Subcutaneous abdominal adipose tissue (tissue), 5 donors: Measurements from ENCODE around the gene KLF3.

Experiments
- H3K27ac ChIP-seq: one replicate; pipeline ENCODE4 v1.7.0; 2013; ENCODE audit warnings: low read depth, mild to moderate bottlenecking, inconsistent platforms, low read length, moderate library complexity
- H3K27me3 ChIP-seq, 5 donors: one replicate each; pipeline ENCODE4 v1.7.0; 2013; ENCODE audit warnings: low read length in 5 of 5, inconsistent platforms in 1 of 5; ENCODE audit not compliant: control insufficient read depth in 5 of 5, insufficient read depth in 4 of 5
- H3K36me3 ChIP-seq, 5 donors: one replicate each; pipeline ENCODE4 v1.7.0; 2013; ENCODE audit warnings: low read length in 5 of 5; ENCODE audit not compliant: control insufficient read depth in 5 of 5, insufficient read depth in 5 of 5
- H3K4me1 ChIP-seq, 5 donors: one replicate each; pipeline ENCODE4 v1.7.0; 2013; ENCODE audit warnings: low read length in 5 of 5, mild to moderate bottlenecking in 3 of 5, moderate library complexity in 1 of 5; ENCODE audit not compliant: control insufficient read depth in 5 of 5, insufficient read depth in 5 of 5
- H3K4me3 ChIP-seq, 5 donors: one replicate each; pipeline ENCODE4 v1.7.0; 2013; ENCODE audit warnings: low read length in 5 of 5, low read depth in 1 of 5
- H3K9ac ChIP-seq, 5 donors: one replicate each; pipeline ENCODE4 v1.7.0; 2013; ENCODE audit warnings: low read length in 5 of 5, mild to moderate bottlenecking in 4 of 5, moderate library complexity in 3 of 5
- H3K9me3 ChIP-seq, 5 donors: one replicate each; pipeline ENCODE4 v1.7.0; 2013; ENCODE audit warnings: low read length in 5 of 5; ENCODE audit not compliant: control insufficient read depth in 5 of 5
- donor health status: healthy.
- donor health status: healthy.
- donor health status: healthy.
- donor health status: healthy.
- donor health status: healthy.

KLF3 gene

GRCh38 chr4:38710053-38710452 is 46.1 kb downstream of the KLF3 start:
- Histone ChIP-seq H3K27me3 (no peaks in the 10 kb centered on the region), H3K9ac (no peak overlapping the region), H3K4me3 (no peak overlapping the region), H3K9me3 (peaks cover 0 to 3% (median 0%) of the 10 kb centered on the region in 5 donors), H3K4me1 (peaks cover 0 to 4% (median 2%) of the 10 kb centered on the region in 5 donors), H3K36me3 (no peaks in the 10 kb centered on the region), H3K27ac (no peak overlapping the region)

GRCh38 chr4:38711066-38711465 is 47.1 kb downstream of the KLF3 start:
- Histone ChIP-seq H3K27ac (no peak overlapping the region), H3K4me1 (peaks cover 0 to 4% (median 0%) of the 10 kb centered on the region in 5 donors), H3K27me3 (no peaks in the 10 kb centered on the region), H3K36me3 (no peaks in the 10 kb centered on the region), H3K9me3 (peaks cover 0 to 3% (median 0%) of the 10 kb centered on the region in 5 donors), H3K9ac (no peak overlapping the region), H3K4me3 (no peak overlapping the region)

GRCh38 chr4:38715050-38715449 is 51.1 kb downstream of the KLF3 start:
- Histone ChIP-seq H3K4me1 (peaks cover 0 to 7% (median 2%) of the 10 kb centered on the region in 5 donors), H3K9me3 (peaks cover 0 to 3% (median 0%) of the 10 kb centered on the region in 5 donors), H3K36me3 (no peaks in the 10 kb centered on the region), H3K9ac (no peak overlapping the region), H3K27me3 (no peaks in the 10 kb centered on the region), H3K27ac (no peak overlapping the region), H3K4me3 (no peak overlapping the region)

DNA sequence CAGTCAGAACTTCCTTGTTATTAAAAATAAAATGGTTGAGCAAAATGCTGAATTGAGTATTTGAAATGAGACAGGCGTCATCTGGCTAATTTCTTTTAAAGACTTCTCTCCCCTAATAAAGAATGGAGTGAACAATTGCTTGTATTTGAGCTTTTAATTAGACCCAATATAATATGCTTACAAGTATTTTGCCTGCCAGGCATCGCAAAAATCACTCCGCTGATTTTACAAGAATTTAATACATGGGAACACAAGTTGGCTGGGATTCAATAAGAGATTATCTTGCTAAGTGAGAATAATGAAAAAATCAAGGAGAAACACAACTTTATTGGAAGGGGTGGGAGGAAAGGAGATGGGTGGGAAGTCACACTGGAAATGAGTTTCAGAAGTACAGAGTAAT is 52.3 kb downstream of the KLF3 start:
- no peaks in the 10 kb centered on the region for H3K27me3 ChIP-seq
- no peaks in the 10 kb centered on the region for H3K36me3 ChIP-seq
- no peak overlapping the region for H3K9ac ChIP-seq
- H3K4me1 ChIP-seq: peaks cover 0 to 7% (median 2%) of the 10 kb centered on the region in 5 donors
- H3K4me3 ChIP-seq: no peak overlapping the region
- no peak overlapping the region for H3K27ac ChIP-seq
- peaks cover 0 to 3% (median 0%) of the 10 kb centered on the region in 5 donors for H3K9me3 ChIP-seq

DNA sequence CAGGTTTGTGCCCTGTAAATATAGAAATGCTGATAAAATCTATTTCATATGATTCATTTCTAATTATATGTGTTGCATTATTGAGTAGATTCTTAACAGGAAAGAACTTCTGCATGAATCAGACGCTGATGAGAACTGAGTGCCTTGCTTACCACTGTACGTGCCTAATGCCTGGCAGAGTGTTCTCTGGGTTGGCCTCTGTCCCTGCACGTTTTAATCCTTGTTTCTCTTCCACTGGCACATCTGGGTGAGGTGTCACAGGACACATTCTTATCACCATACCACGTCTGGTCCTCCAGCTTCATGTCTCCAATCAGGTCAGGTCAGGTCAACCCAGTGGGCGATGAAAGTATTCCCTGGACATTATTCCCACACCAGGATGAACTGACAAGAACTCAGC is 53.6 kb downstream of the KLF3 start:
- H3K27ac ChIP-seq: no peak overlapping the region
- peaks cover 0 to 7% (median 2%) of the 10 kb centered on the region in 5 donors for H3K4me1 ChIP-seq
- H3K9me3 ChIP-seq: peaks cover 0 to 3% (median 0%) of the 10 kb centered on the region in 5 donors
- no peaks in the 10 kb centered on the region for H3K36me3 ChIP-seq
- H3K9ac ChIP-seq: no peak overlapping the region
- H3K27me3 ChIP-seq: no peaks in the 10 kb centered on the region
- H3K4me3 ChIP-seq: no peak overlapping the region

DNA sequence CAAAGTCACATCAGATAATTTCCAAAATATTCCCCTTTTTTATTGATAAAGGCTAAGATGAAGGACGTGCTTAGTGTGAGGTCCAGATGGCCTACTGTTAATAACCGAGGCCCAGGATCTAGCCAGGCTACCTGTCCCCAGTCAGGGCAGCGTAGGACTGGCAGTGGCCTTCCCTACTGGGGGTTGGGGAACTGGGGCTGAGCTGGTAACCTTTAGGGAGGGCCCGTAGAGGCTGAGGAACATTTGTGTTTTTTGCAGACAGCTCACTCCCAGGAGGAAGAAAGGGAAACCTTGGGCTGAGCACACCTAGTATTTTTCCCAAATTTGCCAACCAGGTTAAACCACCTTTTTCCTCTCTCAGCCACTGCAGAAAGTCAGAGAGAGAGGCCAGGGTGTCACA is 59.1 kb downstream of the KLF3 start:
- Histone ChIP-seq H3K36me3 (no peaks in the 10 kb centered on the region), H3K4me3 (no peak overlapping the region), H3K9ac (no peak overlapping the region), H3K27ac (no peak overlapping the region), H3K4me1 (no peaks in the 10 kb centered on the region), H3K27me3 (no peaks in the 10 kb centered on the region), H3K9me3 (no peaks in the 10 kb centered on the region)

GRCh38 chr4:38723726-38724474 is 59.9 kb downstream of the KLF3 start:
- no peaks in the 10 kb centered on the region for H3K4me1 ChIP-seq
- H3K27ac ChIP-seq: no peak overlapping the region
- H3K27me3 ChIP-seq: no peaks in the 10 kb centered on the region
- no peaks in the 10 kb centered on the region for H3K36me3 ChIP-seq
- no peaks in the 10 kb centered on the region for H3K9me3 ChIP-seq
- no peak overlapping the region for H3K4me3 ChIP-seq
- no peak overlapping the region for H3K9ac ChIP-seq

- no peaks in the 10 kb centered on the region for H3K4me1 ChIP-seq
- H3K4me3 ChIP-seq: no peak overlapping the region
- no peak overlapping the region for H3K9ac ChIP-seq
- no peaks in the 10 kb centered on the region for H3K36me3 ChIP-seq
- no peaks in the 10 kb centered on the region for H3K9me3 ChIP-seq
- H3K27ac ChIP-seq: no peak overlapping the region
- no peaks in the 10 kb centered on the region for H3K27me3 ChIP-seq
These were observed 60.4 kb downstream of the KLF3 start for GRCh38 chr4:38724475-38724808.

GRCh38 chr4:38728631-38729141 is 64.7 kb downstream of the KLF3 start:
- H3K36me3 ChIP-seq: no peaks in the 10 kb centered on the region
- H3K4me3 ChIP-seq: no peak overlapping the region
- H3K9ac ChIP-seq: no peak overlapping the region
- no peaks in the 10 kb centered on the region for H3K9me3 ChIP-seq
- no peaks in the 10 kb centered on the region for H3K27me3 ChIP-seq
- H3K4me1 ChIP-seq: peaks cover 2 to 8% (median 8%) of the 10 kb centered on the region in 5 donors
- no peak overlapping the region for H3K27ac ChIP-seq

DNA sequence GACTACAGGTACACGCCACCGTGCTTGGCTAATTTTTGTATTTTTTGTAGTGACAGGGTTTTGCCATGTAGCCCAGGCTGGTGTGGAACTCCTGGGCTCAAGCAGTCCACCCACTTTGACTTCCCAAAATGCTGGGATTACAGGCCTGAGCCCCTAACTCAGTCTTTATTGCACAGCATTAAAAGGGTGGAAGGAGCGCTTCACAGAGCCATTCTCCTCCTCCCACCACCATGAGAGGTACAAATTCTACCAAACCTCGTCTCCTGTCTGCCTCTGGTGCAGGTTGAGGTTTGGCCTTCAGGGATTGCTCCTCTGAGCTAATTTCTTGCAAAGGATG is 66.5 kb downstream of the KLF3 start:
- Histone ChIP-seq H3K27ac (no peak overlapping the region), H3K4me1 (peaks cover 2 to 8% (median 8%) of the 10 kb centered on the region in 5 donors), H3K9ac (no peak overlapping the region), H3K27me3 (no peaks in the 10 kb centered on the region), H3K9me3 (no peaks in the 10 kb centered on the region), H3K4me3 (no peak overlapping the region), H3K36me3 (no peaks in the 10 kb centered on the region)
